Spleen (tissue), 7 donors: ENCODE results near the gene SIDT2.

ENCODE experiments used
- CTCF ChIP-seq, 11 experiments: fragments of 200-600 bp in 7 of 11; fragments of 450-650 bp in 4 of 11; sonication (generic) in 4 of 11; IDR thresholded peaks in 8 of 11; conservative IDR thresholded peaks in 3 of 11; 1 replicate in 7 of 11; 2 replicates in 4 of 11; pipeline versions ENCODE4 v1.4.0 to v1.8.0; 2016 to 2021; ENCODE audit warnings: antibody characterized with exemption in 11 of 11, inconsistent platforms in 4 of 11, mild to moderate bottlenecking in 1 of 11
- POLR2A ChIP-seq, 3 donors: fragments of 450-650 bp; IDR thresholded peaks; one replicate each; pipeline ENCODE4 v1.5.1; 2017; ENCODE audit warnings: antibody characterized with exemption in 3 of 3, mild to moderate bottlenecking in 1 of 3
- POLR2AphosphoS5 ChIP-seq, 3 donors: sonication (generic); formaldehyde crosslinking; IDR thresholded peaks; one replicate each; pipeline ENCODE4 v1.5.1; 2017; ENCODE audit warnings: antibody characterized with exemption in 3 of 3
- donor health status: DM: no; HTN: no; CAD: no; lungs with moderate emphysema.
- donor health status: DM: no; HTN: no; CAD: no.
- donor health status: DM: no; HTN: no; CAD: no.

- TF ChIP-seq CTCF (IDR thresholded peaks at IDR 0.05 in 8 of 11, conservative IDR thresholded peaks at IDR 0.05 in 3 of 11) (no peak), POLR2AphosphoS5 (IDR thresholded peaks at IDR 0.05) (no peak), POLR2A (IDR thresholded peaks at IDR 0.05) (no peak)
Measured at GRCh38 chr11:117183724-117184349, 5.3 kb downstream of the SIDT2 start.
